Mesothelial cell of epicardium (in vitro differentiated cells): ENCODE data around the gene BTG2. TPM values are rescaled to one million over a fixed set of nuclear protein-coding genes. Genes with fewer than 3 reads are reported as not detected.
"Not testable (repeated sequence)": the region's sequence is repeated elsewhere in the genome, so short reads cannot be mapped to it uniquely, and the experiment has no call there.

ENCODE experiments used
- DNase-seq, 2 experiments: peaks; one replicate each; pipeline ENCODE4 v3.0.0; 2021; ENCODE audit warnings: low spot score in 2 of 2; ENCODE audit not compliant: unreplicated experiment in 2 of 2
- H3K27ac Mint-ChIP-seq: 2 replicates; pipeline ENCODE4 v1.8.0; 2021; ENCODE audit warnings: mixed read lengths
- H3K27me3 Mint-ChIP-seq: 2 replicates; pipeline ENCODE4 v1.8.0; 2021; ENCODE audit warnings: low read depth, mixed read lengths
- H3K36me3 Mint-ChIP-seq: 2 replicates; pipeline ENCODE4 v1.8.0; 2021; ENCODE audit warnings: mixed read lengths
- H3K4me1 Mint-ChIP-seq: 2 replicates; pipeline ENCODE4 v1.8.0; 2021; ENCODE audit warnings: mixed read lengths
- H3K4me3 Mint-ChIP-seq: 2 replicates; pipeline ENCODE4 v1.8.0; 2021; ENCODE audit warnings: mild to moderate bottlenecking, moderate library complexity, mixed read lengths
- H3K9me3 Mint-ChIP-seq: 2 replicates; pipeline ENCODE4 v1.8.0; 2021; ENCODE audit warnings: mixed read lengths
- CTCF ChIP-seq: fragments of 200-600 bp; sonication (generic); IDR thresholded peaks from one replicate; pipeline ENCODE4 v1.5.0; 2021; ENCODE audit warnings: antibody characterized with exemption; ENCODE audit not compliant: unreplicated experiment
- total RNA-seq: library from RNA; stranded (reverse); gene quantifications from 3 replicates; pipeline ENCODE4 v1.2.1, GENCODE V29; 2021

Gene BTG2
- total RNA-seq, 1 donor from 2014 or later, result 186 TPM

DNA sequence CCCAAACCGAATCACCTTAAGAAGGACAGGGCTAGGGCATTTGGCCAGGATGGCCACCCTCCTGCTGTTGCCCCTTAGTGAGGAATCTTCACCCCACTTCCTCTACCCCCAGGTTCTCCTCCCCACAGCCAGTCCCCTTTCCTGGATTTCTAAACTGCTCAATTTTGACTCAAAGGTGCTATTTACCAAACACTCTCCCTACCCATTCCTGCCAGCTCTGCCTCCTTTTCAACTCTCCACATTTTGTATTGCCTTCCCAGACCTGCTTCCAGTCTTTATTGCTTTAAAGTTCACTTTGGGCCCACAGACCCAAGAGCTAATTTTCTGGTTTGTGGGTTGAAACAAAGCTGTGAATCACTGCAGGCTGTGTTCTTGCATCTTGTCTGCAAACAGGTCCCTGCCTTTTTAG lies 3.6 kb downstream of the BTG2 start:
- peak overlapping the region; percentile 94 for H3K4me3 Mint-ChIP-seq
- H3K36me3 Mint-ChIP-seq, result peaks cover 32% of the 10 kb centered on the region
- DNase-seq, result no peak
- peak overlapping the region; percentile 92 for H3K27ac Mint-ChIP-seq
- peaks cover 56% of the 10 kb centered on the region for H3K4me1 Mint-ChIP-seq
- TF ChIP-seq CTCF, result no peak
- no peaks in the 10 kb centered on the region for H3K27me3 Mint-ChIP-seq
- no peaks in the 10 kb centered on the region for H3K9me3 Mint-ChIP-seq

DNA sequence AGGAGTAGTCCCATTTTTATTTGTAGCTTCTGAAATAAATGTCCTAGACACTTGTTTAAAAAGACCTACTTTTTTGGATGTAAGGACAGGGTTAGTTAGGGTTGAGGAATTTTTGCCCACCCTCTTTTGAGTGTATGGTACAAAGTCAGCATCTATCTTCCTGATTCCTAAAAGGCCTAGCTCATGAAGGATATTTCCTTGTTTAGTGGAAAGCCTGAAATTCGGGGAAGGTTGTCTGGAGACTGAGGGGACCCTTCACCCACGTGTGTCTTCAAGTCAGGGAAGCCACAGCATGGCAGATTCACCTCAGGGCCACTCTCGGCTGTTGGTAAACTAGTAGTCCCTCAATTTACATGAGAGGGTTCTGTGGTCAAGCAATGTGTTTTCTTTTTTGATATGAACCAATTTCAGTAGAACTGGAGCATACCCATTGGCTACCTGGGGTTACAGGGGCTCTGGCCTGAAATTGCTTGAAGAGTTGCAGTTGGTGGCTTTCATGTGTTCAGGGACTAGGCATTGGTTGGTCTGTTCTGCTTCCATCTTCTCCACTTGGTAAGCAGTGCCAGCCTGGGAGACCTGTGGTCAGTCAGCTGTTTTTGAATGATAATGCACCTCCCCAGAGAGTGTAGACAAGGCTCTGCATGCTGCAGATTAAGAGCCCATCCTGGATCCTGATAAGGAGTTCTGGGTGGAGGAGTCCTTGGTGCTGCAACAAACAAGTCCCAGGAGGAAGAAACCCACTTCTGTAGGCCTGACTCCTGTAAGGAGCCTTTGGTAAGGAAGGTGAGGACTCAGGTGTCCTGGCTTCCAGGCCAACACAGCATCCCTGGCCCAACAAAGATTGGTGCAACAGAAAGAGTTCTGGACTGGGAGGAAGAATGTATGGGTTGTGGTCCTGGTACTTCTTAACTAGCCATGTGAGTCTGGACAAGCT lies 6.3 kb downstream of the BTG2 start:
- TF ChIP-seq CTCF, result no peak
- Mint-ChIP-seq H3K9me3 (no peaks in the 10 kb centered on the region), H3K4me1 (peaks cover 55% of the 10 kb centered on the region), H3K4me3 (no peak overlapping the region), H3K36me3 (peaks cover 34% of the 10 kb centered on the region), H3K27ac (peak overlapping the region; percentile 66), H3K27me3 (no peaks in the 10 kb centered on the region)
- DNase-seq, result no peak

- not testable (repeated sequence) for H3K9me3 Mint-ChIP-seq, H3K27me3 Mint-ChIP-seq, DNase-seq, H3K4me3 Mint-ChIP-seq
- peaks cover 56% of the 10 kb centered on the region for H3K4me1 Mint-ChIP-seq
- H3K27ac Mint-ChIP-seq, result peak overlapping the region; percentile 80
- peaks cover 14% of the 10 kb centered on the region for H3K36me3 Mint-ChIP-seq
Observed at GRCh38 chr1:203314025-203314759, 8.9 kb downstream of the BTG2 start.

DNA sequence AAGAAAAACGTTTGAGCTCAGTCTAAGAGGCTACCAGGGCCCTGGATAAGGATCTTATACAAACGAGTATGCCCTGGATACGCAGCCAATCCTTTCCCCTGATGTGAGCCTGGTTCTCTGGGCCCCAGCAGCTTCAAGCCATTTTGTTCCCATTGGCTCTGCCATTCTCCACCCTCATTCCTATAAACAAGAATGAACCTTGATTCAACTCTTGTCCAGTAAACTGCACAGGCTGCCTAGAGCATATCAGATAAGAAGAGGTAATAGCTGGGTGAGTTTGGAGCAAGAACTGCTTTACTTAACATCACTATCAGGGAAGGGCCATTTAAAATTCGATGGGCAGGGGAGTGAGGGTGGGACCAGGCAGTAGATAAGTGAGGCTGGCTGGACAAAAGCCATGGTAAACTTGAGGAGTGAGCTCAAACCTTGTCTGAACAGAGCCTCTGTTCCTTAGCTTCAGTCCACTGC lies 11.3 kb downstream of the BTG2 start:
- no peak for DNase-seq
- Mint-ChIP-seq H3K4me3 (peak overlapping the region; percentile 48), H3K9me3 (no peaks in the 10 kb centered on the region), H3K4me1 (peaks cover 64% of the 10 kb centered on the region), H3K36me3 (peaks cover 5% of the 10 kb centered on the region), H3K27me3 (no peaks in the 10 kb centered on the region), H3K27ac (peak overlapping the region; percentile 90)
- TF ChIP-seq CTCF, result no peak

- no peak for TF ChIP-seq CTCF
- no peak for DNase-seq
- Mint-ChIP-seq H3K4me1 (peaks cover 74% of the 10 kb centered on the region), H3K4me3 (no peak overlapping the region), H3K27me3 (no peaks in the 10 kb centered on the region), H3K27ac (peak overlapping the region; percentile 90), H3K36me3 (peaks cover 5% of the 10 kb centered on the region), H3K9me3 (no peaks in the 10 kb centered on the region)
Observed at GRCh38 chr1:203317429-203318228, 12.3 kb downstream of the BTG2 start.
